HUES64 (cell line): ENCODE data around the gene BATF.

Source experiments
- H3K27ac ChIP-seq: 2 replicates; pipeline ENCODE4 v1.7.0; 2013; ENCODE audit warnings: low read depth, low read length, inconsistent platforms
- H3K27me3 ChIP-seq: 2 replicates; pipeline ENCODE4 v1.6.1; 2013; ENCODE audit warnings: mild to moderate bottlenecking, low read length; ENCODE audit not compliant: insufficient read depth
- H3K36me3 ChIP-seq: 2 replicates; pipeline ENCODE4 v1.6.1; 2013; ENCODE audit warnings: mild to moderate bottlenecking, low read length; ENCODE audit not compliant: insufficient read depth
- H3K4me1 ChIP-seq: 2 replicates; pipeline ENCODE4 v1.6.1; 2013; ENCODE audit warnings: mild to moderate bottlenecking, low read length, moderate library complexity; ENCODE audit not compliant: insufficient read depth
- H3K4me3 ChIP-seq: 2 replicates; pipeline ENCODE4 v1.5.1; 2013; ENCODE audit warnings: mild to moderate bottlenecking, low read length, moderate library complexity
- H3K9ac ChIP-seq: 2 replicates; pipeline ENCODE4 v1.6.1; 2013; ENCODE audit warnings: mild to moderate bottlenecking, low read depth, low read length
- H3K9me3 ChIP-seq: 2 replicates; pipeline ENCODE4 v1.6.1; 2013; ENCODE audit warnings: low read depth, low read length; ENCODE audit not compliant: insufficient read depth
- WGBS: fragments of 150-250, 120-280 bp; methylation state at CpG from one replicate; pipeline ENCODE4 v1.1.7; 2013; ENCODE audit warnings: missing lambda C conversion rate; 5-methylcytosine and 5-hydroxymethylcytosine counted together

Gene BATF

DNA sequence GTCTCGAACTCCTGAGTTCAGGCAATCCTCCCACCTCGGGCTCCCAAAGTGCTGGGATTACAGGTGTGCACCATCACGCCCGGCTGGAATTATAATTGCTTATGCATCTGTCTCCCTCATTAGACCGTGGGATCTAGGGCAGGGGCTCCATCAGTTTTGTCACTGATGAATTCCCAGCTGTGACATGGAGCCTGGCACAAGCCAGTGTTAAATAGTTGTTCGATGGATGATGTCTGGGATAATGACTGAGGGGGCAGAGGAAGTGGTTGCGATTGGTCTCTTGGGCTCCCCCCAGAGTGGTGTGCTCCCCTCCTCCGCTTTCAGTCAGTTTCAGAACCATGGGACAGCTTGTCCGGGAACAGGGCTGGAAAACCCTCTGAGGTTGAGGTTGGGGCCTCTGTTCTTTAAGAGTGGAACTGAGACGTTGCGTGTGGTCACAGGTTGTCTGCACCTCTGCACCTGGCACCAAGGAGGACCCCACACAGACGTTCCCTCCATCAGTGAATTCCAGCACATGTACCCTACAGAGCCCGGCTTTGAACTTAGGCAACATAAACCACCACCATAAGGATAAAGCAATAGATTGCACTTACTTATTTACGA, 30.8 kb upstream of the BATF start:
- no peaks in the 10 kb centered on the region for H3K9me3 ChIP-seq

DNA sequence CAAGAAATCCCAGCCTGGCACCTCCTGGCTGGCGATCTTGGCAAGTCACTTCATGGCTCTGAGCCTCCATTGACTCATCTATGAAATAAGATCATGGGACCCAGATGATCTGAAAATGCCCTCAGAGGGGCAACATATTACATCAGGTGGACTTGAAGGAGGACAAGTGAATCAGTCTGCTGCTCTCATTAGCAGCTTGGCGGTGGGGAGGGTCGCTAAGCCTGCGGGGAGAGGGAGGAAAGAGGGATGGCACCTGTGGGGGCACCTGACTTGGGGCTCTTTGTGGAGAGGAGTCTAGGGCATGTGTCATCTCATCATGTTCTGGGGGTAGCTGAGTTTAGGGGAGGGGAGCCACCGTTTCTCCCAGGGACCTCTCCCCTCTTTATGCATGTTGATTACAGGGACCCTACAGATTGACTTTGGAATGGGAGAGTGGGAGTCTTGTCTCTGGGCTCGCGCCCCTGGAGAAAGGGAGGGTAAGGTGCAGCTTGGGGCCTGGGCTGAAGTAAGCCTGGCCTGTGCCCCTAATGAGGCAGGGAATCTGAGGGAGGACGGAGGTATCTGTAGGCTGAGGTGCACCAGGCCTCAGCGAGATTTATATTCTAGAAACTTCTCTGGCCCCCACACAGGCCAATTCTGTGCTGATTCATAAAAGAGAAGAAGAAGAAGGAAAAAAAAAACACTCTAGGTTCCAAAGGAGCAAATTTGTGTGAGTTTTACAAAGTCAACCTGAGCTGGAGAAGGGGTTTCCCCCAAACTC, 29.3 kb upstream of the BATF start:
- H3K4me3 ChIP-seq: no peak overlapping the region
- no peak overlapping the region for H3K27ac ChIP-seq
- no peaks in the 10 kb centered on the region for H3K9me3 ChIP-seq
- H3K36me3 ChIP-seq: no peaks in the 10 kb centered on the region
- no peaks in the 10 kb centered on the region for H3K4me1 ChIP-seq
- 88% methylated on average over 9 of the region's 9 CpGs for WGBS
- H3K9ac ChIP-seq: no peak overlapping the region
- H3K27me3 ChIP-seq: no peaks in the 10 kb centered on the region

More for the DNA sequence above, 30.8 kb upstream of the BATF start:
- Histone ChIP-seq H3K4me1 (no peaks in the 10 kb centered on the region), H3K36me3 (no peaks in the 10 kb centered on the region), H3K27ac (no peak overlapping the region), H3K4me3 (no peak overlapping the region), H3K9ac (no peak overlapping the region), H3K27me3 (no peaks in the 10 kb centered on the region)
- 93% methylated on average over 14 of the region's 14 CpGs for WGBS

DNA sequence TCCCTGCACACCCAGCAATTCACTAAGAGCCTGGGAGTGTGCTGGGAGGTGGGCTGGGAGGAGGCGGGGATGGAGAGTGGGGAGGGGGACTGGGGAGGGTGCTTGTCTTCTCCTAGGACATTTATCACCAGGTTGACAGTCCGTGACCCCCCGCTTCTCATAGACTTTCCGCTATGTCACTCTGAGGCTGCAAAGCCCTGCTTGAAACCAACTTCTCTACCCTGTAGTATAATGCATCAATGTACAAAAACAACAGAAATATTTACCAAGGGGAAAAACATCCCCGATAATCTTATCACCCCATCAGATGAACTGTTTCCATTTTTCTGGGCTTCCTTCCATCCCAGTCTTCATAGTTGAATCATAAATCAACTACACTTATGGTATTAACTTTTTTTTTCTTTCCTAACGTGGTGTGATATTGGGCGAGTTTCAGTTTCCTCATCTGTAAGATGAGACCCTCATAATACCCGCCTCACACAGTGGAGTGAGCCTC, 28.6 kb upstream of the BATF start:
- H3K9ac ChIP-seq: no peak overlapping the region

DNA sequence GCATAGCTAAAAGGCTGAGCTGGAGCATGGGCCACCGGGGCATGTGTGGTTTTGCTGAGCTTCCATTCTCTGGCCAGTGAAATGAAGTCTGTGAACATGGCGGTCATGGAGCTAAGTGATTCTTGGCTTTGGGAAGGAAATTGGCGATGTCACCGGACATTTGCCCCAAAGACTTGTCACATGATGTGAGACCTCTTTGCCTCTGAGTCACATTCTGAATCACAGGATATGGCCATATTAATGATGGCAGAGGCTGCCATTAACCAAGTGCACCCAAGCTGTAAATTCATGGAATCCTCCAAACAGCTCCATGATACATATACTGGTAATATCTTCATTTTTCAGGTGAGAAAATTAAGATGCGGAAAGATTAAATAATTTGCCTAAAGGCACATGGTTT, 27.4 kb upstream of the BATF start:
- WGBS: 96% methylated on average over 5 of the region's 5 CpGs
- no peaks in the 10 kb centered on the region for H3K36me3 ChIP-seq
- H3K27ac ChIP-seq: no peak overlapping the region
- no peaks in the 10 kb centered on the region for H3K27me3 ChIP-seq
- no peaks in the 10 kb centered on the region for H3K9me3 ChIP-seq
- no peaks in the 10 kb centered on the region for H3K4me1 ChIP-seq
- H3K4me3 ChIP-seq: no peak overlapping the region
- H3K9ac ChIP-seq: no peak overlapping the region

More for the DNA sequence above, 28.6 kb upstream of the BATF start:
- Histone ChIP-seq H3K4me3 (no peak overlapping the region), H3K9me3 (no peaks in the 10 kb centered on the region), H3K4me1 (no peaks in the 10 kb centered on the region), H3K27me3 (no peaks in the 10 kb centered on the region), H3K27ac (no peak overlapping the region), H3K36me3 (no peaks in the 10 kb centered on the region)
- WGBS: 93% methylated on average over 8 of the region's 8 CpGs

DNA sequence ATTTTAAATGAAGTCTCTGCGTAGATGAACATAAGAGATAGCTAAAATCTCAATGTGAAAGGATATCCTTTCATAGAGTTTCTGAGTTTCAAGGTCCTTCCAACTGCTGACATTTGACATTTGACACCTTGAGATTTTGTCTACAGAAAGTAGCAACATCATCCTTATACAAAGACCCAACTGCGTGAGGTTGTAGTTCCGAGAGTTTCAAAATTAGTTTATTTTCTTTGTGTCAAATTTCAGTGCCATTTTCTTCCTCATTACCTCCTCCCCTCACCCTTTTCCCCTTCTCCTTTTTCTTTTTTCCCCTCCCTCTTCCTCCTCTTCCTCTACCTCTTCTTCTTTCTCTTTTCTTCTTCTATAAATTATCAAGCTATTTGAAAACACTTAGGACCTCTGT, 26.9 kb upstream of the BATF start:
- no peaks in the 10 kb centered on the region for H3K27me3 ChIP-seq
- no peak overlapping the region for H3K27ac ChIP-seq
- 97% methylated on average over 3 of the region's 3 CpGs for WGBS
- H3K4me1 ChIP-seq: no peaks in the 10 kb centered on the region
- H3K9me3 ChIP-seq: no peaks in the 10 kb centered on the region
- no peak overlapping the region for H3K9ac ChIP-seq
- no peaks in the 10 kb centered on the region for H3K36me3 ChIP-seq
- no peak overlapping the region for H3K4me3 ChIP-seq

DNA sequence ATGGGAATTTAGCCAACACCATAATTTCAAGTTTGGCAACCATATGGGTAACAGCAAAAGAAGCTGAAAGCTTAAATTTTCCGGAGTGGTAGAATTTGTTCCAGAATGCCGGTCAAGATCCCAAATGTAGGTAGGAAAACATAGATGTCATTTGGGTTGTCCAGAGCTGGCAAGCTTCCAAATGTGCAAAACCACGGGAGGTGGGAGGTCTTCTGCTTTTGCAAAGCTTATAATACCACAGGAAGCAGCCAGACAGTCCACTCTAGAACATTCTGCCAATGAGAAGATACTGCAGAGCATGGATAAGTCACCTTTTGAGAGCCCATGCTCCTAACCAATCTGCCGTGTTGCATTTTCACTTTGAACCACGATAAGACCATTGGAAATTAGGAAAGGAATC, 26.4 kb upstream of the BATF start:
- H3K27ac ChIP-seq: no peak overlapping the region
- WGBS: 97% methylated on average over 5 of the region's 5 CpGs
- no peak overlapping the region for H3K4me3 ChIP-seq
- no peaks in the 10 kb centered on the region for H3K9me3 ChIP-seq
- H3K9ac ChIP-seq: no peak overlapping the region
- H3K36me3 ChIP-seq: no peaks in the 10 kb centered on the region
- no peaks in the 10 kb centered on the region for H3K27me3 ChIP-seq
- no peaks in the 10 kb centered on the region for H3K4me1 ChIP-seq

DNA sequence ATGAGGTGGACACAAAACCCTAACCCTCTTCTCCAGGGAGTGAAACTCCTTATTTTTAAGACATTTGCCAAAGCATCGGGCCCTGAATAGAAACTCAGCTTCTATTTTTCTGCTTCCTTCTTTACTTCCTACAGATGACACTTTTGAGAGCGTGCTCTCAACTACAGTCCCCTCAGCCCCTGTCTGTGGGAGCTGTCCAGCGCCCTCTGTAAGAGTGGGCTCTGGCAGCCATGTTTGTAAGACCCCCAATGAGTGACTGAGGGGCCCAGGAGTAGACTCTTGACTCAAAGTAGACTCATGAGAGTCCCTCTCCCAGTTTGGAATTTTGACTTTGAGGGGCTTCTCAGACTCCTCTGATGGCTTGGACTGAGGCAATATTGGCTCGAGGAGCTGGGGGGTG, 25.5 kb upstream of the BATF start:
- Histone ChIP-seq H3K36me3 (no peaks in the 10 kb centered on the region), H3K4me3 (no peak overlapping the region), H3K27me3 (no peaks in the 10 kb centered on the region), H3K27ac (no peak overlapping the region), H3K9ac (no peak overlapping the region), H3K4me1 (no peaks in the 10 kb centered on the region), H3K9me3 (no peaks in the 10 kb centered on the region)
- WGBS: 92% methylated on average over 4 of the region's 4 CpGs

DNA sequence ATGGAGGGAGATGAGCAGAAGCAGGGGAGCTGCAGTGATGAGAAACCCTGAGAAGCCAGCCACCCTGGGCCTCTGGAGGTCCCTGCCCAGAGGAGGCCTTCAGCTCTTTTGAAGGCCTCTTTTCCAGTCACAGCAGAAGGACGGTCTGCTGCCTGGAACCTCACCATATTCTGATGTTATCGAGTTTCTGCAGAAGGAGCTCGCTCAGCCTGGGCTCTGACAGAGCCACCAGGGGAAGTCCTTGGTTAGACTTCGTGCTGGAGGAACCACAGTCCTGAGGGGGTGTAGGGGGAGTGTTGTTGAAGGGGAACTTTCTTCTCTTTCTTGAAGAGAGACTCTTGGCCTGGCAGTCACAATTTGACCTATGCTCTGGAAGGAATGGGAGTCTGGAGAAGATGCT, 25.1 kb upstream of the BATF start:
- no peaks in the 10 kb centered on the region for H3K9me3 ChIP-seq
- WGBS: 81% methylated on average over 4 of the region's 4 CpGs
- H3K36me3 ChIP-seq: no peaks in the 10 kb centered on the region
- no peak overlapping the region for H3K4me3 ChIP-seq
- H3K27ac ChIP-seq: no peak overlapping the region
- H3K27me3 ChIP-seq: no peaks in the 10 kb centered on the region
- no peaks in the 10 kb centered on the region for H3K4me1 ChIP-seq
- no peak overlapping the region for H3K9ac ChIP-seq

DNA sequence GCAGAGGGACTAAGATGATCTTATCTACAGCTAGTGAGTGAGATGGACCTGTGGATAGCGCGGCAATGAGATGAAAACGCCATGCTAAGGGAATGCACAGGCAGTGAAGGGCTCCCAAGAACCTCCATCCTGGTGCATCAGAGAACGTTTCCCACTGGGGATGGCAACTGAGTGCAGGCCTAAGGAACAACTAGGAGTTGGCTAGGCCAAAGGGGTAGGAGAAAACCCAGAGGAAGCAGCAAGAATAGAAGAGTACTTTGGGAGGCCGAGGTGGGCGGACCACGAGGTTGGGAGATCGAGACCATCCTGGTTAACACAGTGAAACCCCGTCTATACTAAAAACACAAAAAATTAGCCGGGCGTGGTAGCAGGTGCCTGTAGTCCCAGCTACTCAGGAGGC, 24.6 kb upstream of the BATF start:
- Histone ChIP-seq H3K4me3 (no peak overlapping the region), H3K4me1 (no peaks in the 10 kb centered on the region), H3K27me3 (no peaks in the 10 kb centered on the region), H3K9ac (no peak overlapping the region), H3K36me3 (no peaks in the 10 kb centered on the region), H3K27ac (no peak overlapping the region), H3K9me3 (no peaks in the 10 kb centered on the region)
- WGBS: 95% methylated on average over 11 of the region's 11 CpGs

DNA sequence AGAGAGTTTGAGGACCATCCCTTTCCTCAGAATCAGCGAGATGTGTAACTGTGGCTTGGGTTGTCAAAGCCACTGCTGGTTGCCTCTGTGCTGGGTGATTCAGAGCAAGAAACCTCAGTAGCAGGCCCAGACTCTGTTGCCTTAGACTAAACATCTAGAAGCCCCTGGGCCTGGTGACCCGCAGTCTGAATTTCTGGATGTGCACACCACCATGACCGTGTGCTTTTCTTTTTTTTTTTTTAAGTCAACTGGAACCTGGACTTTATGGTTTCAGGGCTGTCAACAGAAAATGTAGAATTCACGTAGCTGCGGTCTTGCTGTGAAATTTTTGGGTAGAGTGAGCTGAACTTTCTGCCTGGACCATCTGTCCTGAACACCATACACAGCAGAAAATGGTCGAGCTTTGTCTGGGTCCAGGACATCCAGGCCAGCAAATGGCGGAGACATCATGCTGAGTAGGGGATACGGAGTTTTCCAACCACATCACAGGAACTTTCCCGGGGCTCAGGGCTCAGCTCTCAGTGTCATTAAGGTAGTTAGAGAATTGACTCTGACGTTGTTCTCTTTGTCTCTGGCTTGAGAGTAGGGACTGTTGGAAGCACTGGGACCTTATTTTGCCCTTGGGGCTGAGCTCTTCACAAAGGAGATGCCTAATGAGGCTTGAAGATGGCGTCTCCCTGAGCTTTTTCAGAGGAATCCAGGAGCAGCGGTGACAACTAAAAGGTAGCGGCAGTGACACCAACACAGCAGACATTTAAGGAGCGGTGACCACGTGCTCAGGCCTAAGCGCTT, 23.0 kb upstream of the BATF start:
- Histone ChIP-seq H3K27me3 (no peaks in the 10 kb centered on the region), H3K9ac (no peak overlapping the region), H3K36me3 (no peaks in the 10 kb centered on the region), H3K4me1 (no peaks in the 10 kb centered on the region), H3K27ac (no peak overlapping the region), H3K9me3 (no peaks in the 10 kb centered on the region), H3K4me3 (no peak overlapping the region)
- WGBS: 89% methylated on average over 16 of the region's 16 CpGs

DNA sequence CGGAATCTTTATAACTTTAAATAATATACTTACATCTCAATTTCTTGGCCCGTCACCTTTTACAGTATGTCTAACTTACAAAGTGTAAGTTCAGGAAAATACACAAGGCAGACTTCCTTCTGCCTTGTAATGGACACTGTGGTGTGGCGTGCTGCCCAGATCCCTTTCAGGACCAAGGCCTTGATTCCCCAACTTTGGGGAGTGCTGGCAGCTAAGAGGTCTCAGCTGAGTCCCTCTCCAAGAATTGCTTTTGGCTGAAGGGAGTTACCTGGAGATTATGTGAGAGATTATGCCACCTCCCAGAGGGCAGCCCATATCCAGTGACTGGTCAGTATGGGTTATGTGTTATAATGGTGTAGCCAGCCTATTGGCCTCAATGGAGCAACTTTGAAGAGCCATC, 21.2 kb upstream of the BATF start:
- no peak overlapping the region for H3K4me3 ChIP-seq
- WGBS: 96% methylated on average over 2 of the region's 3 CpGs
- H3K9ac ChIP-seq: no peak overlapping the region
- H3K27me3 ChIP-seq: no peaks in the 10 kb centered on the region
- H3K9me3 ChIP-seq: no peaks in the 10 kb centered on the region
- no peaks in the 10 kb centered on the region for H3K4me1 ChIP-seq
- no peak overlapping the region for H3K27ac ChIP-seq
- H3K36me3 ChIP-seq: no peaks in the 10 kb centered on the region
